LoVo (cell line): ENCODE data around the gene SEC11A.
"Not testable (repeated sequence)": the region's sequence is repeated elsewhere in the genome, so short reads cannot be mapped to it uniquely, and the experiment has no call there.

Experiments
- DNase-seq: peaks from one replicate; pipeline ENCODE4 v3.0.0-alpha.2; 2016; ENCODE audit warnings: low spot score

Gene SEC11A

DNA sequence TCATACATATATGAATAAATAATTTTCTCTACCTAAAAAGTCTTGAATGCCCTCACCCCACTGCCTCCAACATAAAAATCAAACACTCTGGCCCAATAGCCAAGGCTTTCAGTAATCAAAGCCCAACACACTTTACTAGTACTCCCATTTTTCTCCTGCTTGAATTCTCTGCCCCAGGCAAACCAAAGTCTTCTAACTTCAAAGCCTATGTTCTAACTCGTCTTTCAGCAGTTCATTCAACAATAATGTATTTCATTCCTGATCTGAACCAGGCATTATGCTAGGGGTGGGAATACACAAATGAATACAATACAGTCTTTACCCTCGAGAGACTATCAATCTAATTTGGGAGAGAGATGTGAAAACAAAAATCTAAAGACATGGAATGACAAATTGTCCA, 21.1 kb upstream of the SEC11A start:
- no peak for DNase-seq

- no peak for DNase-seq
Observed at GRCh38 chr15:84736375-84736774, 20.4 kb upstream of the SEC11A start.

GRCh38 chr15:84735480-84736061, 19.6 kb upstream of the SEC11A start:
- DNase-seq, result peak; percentile 24

DNA sequence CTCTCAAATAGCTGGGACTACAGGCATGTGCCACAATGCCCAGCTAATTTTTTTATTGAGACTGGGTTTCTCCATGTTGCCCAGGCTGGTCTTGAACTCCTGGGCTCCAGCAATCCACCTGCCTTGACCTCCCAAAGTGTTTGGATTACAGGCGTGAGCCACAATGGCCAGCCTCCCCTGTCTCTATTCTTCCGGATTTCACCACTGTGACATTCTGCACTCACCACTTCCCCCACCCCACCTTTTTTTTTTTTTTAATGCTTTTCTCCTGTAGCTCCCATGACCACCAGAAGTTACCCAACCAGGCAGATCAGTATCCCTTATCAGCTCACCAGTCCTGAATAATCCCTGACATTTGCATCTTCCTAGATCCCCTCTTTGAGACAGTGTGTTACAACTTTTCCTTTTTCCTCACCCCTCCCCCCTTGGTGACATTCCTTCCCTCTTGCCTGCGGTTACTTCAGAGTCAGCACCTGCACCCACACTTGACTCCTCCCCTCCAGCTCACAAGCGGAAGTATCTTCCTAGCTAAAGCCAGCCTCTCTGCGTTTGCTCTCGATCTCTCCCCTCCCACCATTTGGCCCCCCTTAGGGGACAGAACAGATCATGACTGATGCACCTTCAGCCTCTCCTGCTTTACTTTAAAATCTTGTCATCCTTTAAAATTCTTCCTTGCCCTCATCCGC, 19.0 kb upstream of the SEC11A start:
- peak; percentile 89 for DNase-seq

- DNase-seq, result no peak
Observed at GRCh38 chr15:84731774-84732173, 15.8 kb upstream of the SEC11A start.

- no peak for DNase-seq
Observed at GRCh38 chr15:84727429-84727828, 11.5 kb upstream of the SEC11A start.

DNA sequence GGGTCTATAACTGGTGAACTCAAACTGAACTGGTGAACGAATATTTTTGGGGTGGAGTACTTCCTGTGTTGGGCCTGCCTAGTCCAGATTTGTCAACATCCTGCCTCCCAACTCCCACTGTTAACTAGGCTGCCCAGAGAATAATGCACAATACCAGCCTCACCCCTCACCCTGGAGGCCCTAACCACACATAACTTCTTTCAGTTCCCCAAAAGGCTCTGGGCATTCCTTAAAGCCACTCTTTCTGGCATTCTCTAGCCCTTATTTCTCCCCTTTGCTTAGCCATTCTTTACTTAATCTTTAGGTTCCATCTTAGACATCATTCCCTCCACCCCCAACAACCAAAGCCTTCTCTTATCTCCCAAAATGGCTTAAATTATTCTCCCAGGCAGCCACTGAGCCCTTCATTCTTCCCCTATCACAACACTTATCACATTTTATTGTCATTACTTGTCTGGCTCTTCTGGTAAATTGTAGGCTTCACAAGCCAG, 9.1 kb upstream of the SEC11A start:
- DNase-seq, result no peak

DNA sequence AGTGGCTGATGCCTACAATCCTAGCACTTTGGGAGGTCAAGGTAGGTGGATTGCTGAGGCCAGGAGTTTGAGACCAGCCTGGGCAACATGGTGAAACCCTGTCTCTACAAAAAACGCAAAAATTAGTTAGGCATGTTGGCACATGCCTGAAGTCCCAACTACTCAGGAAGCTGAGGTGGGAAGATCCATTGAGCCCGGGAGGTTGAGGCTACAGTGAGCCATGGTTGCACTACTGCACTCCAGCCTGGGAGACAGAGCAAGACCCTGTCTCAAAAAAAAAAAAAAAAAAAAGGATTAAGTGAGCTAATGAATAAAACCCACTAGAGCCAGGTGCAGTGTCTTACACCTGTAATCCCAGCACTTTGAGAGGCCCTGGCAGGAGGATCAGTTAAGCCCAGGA, 6.7 kb upstream of the SEC11A start:
- no peak for DNase-seq

- no peak for DNase-seq
Observed at GRCh38 chr15:84721371-84721770, 5.4 kb upstream of the SEC11A start.

- DNase-seq, result peak; percentile 39
Observed at GRCh38 chr15:84715441-84716035, 401 bp downstream of the SEC11A start.

DNA sequence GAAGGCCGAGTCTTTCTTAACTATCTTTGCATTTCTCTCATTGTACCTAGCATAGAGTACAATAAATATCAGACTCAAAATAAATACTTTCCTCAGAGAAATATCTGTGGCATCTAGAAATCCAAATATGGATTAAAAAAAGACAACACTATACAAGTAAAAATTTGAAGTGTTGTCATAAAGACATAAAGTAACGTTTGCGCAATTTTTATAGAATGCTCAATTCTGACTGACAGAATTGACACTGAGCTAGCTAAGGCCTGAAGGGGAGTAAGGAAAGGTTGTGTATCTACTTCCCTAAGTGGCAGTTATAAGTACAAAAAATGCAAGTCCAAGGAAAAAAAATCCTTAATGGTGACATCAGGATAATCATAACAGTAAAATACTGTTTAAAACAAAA, 1.1 kb downstream of the SEC11A start:
- no peak for DNase-seq

GRCh38 chr15:84714372-84714771, 1.6 kb downstream of the SEC11A start:
- DNase-seq, result no peak

- no peak for DNase-seq
Observed at GRCh38 chr15:84703808-84704207, 12.1 kb downstream of the SEC11A start.

DNA sequence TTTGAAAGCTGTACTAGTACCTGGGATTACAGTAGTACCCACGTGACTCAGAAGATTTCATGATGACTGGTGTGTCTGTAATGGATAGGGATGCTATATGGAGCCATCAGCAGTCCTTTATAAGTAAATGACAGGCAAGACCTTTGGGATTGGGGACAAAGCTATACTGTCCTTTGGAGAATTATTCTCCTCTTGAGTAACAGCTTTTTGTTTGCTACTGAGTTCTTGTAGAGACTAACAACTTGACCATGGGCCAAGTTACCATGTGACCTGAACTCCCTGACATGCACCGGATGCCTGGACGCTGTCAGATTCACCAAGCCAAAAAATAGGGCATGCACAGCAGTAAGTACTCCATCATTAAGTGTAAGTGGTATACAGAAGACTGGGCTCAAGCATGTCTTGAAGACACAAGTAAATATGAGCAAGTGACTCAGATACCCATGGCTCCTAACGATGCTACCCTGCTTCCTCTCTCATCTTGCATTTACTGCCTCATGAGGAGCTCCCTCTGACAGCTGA, 12.9 kb downstream of the SEC11A start:
- DNase-seq, result no peak

GRCh38 chr15:84699538-84700191, 16.3 kb downstream of the SEC11A start:
- DNase-seq, result no peak

DNA sequence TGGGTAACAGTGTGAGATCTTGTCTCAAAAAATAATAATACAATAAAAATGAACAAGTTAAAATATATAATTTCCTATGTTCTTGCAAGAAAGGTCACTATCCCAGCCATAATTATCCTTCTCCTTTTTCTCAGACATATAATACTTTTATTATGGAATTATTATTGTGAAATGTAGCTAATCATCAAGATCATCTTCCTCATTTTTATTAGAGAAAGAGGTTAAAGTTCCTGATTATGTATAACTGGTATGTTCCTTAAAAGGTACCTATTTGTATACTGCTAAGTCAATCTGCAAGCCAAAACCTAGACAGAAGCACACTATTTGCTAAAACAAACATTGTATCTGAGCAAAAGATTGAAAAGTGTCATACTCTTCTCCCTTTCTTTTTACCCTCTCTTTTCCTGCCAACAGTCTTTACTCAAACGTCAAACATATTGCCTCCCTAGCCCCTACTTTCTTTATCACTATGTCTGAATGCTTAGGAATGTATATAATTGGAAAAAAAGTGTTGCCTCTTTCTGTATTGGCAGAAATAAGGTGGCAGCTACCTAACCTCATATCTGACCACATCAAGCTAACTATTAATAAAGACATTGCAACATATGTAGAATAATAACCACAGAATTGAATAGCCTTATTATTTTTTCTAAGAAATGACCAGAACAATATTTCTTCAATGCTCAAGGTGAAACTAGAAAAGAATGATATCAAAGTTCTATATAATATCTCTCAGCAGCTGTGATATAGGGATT, 18.5 kb downstream of the SEC11A start:
- no peak for DNase-seq

DNA sequence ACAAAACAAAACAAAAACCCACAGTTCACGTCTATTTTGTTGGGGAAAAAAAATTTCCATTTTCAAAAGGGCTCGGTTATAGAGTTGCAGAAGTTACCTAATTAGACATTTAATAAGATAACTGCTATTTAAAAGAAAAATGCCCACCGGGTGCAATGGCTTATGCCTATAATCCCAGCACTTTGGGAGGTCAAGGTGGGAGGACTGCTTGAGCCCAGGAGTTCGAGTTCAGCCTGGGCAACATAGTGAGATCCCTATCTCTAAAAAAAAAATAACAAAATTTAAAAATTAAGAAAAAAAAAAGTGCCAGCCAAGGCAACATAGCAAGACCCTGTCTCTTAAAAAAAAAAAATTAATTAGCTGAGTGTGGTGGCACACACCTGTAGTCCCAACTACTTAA, 19.2 kb downstream of the SEC11A start:
- no peak for DNase-seq

DNA sequence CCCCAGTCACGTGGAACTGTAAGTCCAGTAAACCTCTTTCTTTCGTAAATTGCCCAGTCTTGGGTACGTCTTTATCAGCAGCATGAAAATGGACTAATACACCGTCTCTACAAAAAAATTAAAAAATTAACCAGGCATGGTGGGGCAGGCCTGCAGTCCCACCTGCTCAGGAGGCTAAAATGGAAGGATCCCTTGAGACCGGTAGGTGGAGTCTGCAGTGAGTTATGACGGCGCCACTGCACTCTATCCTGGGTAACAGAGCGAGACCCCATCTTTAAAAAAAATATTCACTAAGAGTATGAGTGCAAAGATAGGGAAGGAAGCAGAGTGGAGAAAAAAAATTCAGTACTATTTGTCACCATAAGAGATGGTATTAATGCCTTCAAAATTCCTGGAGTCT, 25.6 kb downstream of the SEC11A start:
- no peak for DNase-seq

DNA sequence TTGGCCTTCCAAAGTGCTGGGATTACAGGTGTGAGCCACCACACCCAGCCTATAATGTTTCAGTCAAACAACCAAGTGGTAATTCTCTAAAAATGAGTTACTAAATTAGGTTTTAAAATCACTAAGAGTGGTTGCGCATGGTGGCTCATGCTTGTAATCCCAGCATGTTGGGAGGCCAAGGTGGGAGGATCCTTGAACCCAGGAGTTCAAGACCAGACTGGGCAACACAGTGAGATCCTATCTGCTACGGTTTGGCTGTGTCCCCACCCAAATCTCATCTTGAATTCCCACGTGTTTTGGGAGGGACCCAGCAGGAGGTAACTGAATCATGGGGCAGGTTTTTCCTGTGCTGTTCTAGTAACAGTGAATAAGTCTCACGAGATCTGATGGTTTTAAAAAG, 26.1 kb downstream of the SEC11A start:
- no peak for DNase-seq

- DNase-seq, result not testable (repeated sequence)
Observed at GRCh38 chr15:84686446-84686845, 29.5 kb downstream of the SEC11A start.

DNA sequence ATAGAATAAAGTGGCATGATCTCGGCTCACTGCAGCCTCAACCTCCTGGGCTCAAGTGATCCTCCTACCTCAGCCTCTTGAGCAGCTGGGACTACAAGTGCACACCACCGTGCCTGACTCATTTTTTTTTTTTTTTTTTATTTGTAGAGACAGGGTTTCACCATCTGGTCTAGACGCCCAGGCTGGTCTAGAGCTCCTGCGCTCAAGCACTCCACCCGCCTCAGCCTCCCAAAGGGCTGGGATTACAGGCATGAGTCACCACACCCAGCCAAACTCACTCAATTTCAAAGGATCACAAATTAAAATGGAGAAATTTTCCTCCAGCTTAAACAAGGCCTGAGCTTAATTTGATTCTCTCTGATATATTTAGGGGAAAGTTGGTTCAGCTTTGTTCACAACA, 30.6 kb downstream of the SEC11A start:
- peak; percentile 16 for DNase-seq

DNA sequence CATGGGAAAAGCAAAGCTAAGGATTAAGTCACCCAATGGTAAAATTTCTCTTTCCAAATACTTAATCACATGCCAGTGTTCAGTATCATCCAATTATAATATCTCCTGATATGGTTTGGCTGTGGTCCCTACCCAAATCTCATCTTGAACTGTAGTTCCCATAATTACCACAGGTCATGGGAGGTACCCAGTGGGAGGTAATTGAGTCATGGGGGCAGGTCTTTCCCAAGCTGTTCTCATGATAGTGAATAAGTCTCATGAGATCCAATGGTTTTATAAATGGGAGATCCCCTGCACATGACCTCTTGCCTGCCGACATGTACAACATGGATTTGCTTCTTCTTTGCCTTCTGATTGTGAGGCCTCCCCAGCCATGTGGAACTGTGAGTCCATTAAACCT, 31.8 kb downstream of the SEC11A start:
- no peak for DNase-seq
